ENCODE measurements around the gene FHIT.
"Not testable (repeated sequence)": the region's sequence is repeated elsewhere in the genome, so short reads cannot be mapped to it uniquely, and the experiment has no call there.

Gene FHIT

GRCh38 chr3:60673123-60673522, 578.1 kb downstream of the FHIT start:
- DNase-seq, result no peak

DNA sequence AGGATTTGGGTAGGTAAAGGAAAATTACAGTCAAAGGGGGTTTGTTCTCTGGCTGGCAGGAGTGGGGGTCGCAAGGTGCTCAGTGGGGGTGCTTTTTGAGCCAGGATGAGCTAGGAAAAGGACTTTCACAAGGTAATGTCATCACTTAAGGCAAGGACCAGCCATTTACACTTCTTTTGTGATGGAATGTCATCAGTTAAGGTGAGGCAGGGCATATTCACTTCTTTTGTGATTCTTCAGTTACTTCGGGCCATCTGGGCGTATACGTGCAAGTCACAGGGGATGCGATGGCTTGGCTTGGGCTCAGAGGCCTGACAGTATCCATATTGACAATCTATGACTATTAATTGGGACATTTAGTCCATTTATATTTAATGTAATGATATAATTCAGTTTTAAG, 578.9 kb downstream of the FHIT start:
- not testable (repeated sequence) for DNase-seq

DNA sequence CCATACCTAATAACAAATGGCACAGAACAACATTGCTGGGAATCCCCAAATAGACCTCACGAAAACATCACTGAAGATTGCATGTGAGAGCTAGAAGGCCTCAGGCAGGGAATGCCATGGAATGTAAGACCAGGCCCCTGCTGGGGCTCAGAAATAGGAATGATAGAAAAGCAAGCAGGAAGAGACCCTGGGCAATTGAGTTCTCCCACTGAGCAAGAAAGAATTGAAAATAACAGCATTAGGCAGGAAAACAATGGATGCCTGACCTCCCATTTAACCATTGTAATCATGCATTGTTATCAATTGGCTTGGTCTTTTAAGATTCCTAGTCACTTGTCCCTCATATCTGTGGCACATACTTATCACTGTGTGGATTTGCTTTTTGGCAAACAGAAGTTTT, 581.6 kb downstream of the FHIT start:
- DNase-seq, result no peak

GRCh38 chr3:60660026-60660425, 591.2 kb downstream of the FHIT start:
- no peak for DNase-seq

- no peak for DNase-seq
Observed at GRCh38 chr3:60659098-60659497, 592.2 kb downstream of the FHIT start.

- no peak for DNase-seq
Observed at GRCh38 chr3:60657972-60658371, 593.3 kb downstream of the FHIT start.

- no peak for DNase-seq
Observed at GRCh38 chr3:60652829-60653228, 598.4 kb downstream of the FHIT start.

- no peak for DNase-seq
Observed at GRCh38 chr3:60651799-60652198, 599.5 kb downstream of the FHIT start.

DNA sequence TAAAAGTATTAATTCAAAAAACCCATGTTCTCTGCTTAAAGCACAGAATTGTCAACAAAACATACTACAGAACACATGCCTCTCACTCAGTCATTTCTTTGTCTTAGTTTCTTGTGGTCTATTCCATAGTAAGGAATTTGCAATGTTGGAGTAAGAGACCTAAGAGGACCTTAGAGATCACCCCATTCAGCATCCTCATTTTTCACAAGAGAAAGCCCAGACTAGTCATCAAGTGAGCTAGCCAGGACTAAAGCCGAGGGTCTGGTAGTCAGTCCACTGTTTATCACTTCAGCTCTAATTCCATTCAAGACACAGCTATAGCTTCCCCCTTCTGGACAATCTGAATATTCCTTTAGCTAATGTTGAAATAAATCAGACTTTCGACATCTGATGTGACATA, 601.1 kb downstream of the FHIT start:
- DNase-seq, result no peak

- DNase-seq, result no peak
Observed at GRCh38 chr3:60645801-60646200, 605.5 kb downstream of the FHIT start.

DNA sequence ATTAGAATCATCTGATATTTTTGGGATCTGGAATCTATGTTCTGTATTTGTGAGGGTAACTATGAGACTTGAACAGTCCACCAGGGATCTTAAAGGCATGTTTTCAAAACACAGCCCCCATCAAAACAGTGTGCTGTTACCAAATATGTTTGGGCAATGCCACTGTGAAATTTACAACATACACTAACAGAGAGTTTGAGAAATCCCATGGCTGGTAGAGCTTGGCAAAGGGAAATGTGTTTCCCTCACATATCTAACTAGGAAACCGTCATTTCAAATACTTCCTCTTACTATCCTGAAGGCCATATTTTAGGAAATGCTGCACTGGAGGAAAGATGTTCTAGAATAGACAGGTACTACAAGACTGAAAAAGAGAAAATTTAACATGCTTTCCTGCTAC, 607.4 kb downstream of the FHIT start:
- DNase-seq, result no peak

DNA sequence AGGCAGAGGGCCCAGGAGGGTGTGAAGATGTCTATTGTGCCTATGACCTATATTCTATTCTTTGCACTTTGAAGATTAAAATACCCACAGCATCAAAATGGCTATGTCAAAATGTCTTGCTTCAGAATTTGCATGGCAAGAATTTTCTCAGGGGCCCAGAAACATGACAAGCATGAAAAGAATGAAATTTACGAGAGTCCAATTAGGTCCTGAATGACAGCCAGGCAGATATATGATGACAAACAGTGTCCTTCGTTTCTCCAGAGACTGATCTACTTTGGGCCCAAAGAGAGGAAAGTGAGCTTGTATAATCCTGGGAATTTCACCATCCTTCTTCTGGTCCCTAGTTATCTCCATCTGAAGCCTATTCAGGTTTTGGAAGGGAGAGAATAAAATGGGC, 609.9 kb downstream of the FHIT start:
- no peak for DNase-seq

GRCh38 chr3:60636846-60637245, 614.4 kb downstream of the FHIT start:
- no peak for DNase-seq

DNA sequence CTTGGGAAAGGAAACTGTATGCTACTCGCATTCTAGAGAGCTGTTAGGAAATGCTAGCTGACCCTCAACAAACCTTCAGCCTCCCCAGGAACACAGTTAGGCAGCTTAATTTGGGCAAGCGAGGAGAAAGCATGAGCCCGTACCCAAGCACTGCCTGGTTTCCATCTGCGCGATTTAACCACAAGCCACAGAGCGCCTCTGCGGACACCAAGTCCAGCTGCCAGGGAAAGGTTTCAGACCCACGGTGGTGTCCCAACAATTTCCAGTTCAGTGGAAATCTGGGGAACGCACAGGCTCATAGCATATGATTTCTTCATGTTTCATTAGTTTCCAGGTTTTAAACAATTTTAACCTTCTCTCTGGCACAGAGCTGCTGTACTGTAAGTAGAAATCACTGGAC, 617.6 kb downstream of the FHIT start:
- no peak for DNase-seq

GRCh38 chr3:60631509-60631908, 619.7 kb downstream of the FHIT start:
- DNase-seq, result no peak

DNA sequence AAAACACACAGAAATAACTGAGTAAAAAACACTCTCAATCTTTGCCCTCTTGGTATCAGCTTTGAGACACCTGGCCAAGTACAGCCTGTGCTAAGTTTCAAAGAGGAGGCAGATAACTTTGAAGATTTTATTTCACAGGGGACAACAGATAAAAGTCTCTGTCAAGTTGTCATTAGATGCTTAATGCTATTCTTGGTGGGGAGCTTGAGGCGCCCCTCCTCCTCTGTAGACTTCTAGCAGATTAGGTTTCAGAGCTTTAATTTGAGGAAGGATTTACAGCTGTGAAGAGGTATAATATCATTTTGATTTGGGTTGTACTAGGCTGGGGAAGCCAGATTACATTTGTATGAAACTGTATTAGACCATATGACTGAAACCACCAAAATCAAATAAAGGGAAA, 620.3 kb downstream of the FHIT start:
- no peak for DNase-seq

DNA sequence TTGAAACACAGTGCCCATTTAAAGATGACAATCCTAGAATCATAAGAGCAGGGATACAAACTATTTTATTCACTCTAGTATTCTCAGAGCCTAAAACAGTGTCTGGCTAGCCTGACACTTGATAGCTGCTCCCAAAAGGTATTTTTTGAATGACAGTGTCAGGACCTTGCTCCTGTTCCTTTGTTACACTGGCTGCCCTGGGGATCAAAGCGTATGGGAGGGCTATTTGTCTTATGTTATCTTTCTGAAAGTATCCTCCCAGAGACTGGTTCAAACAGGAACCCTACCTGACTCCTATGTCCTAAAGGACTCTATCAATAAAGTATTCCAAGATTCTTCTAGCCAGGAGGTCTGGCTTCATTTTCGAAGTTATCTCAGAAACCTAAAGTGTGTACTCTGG, 621.4 kb downstream of the FHIT start:
- no peak for DNase-seq

DNA sequence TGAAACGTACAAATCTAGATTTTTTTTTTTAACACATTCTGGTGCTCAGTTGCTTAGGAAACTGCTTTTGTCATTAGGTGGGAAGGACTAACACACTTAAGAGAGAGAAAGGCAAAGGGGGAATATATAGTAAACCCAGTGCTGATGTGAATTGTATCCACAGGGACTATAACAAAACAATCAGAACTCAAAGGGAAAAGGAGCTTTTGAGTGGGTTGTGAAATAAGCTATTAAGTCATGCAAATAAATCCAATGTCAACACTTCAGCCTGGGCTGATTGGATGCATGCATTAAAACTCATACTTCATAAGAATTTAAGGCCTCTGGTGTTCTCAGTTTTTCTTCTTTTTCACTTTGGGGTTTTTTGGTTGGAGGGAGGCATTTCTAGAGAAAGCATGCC, 628.9 kb downstream of the FHIT start:
- no peak for DNase-seq

- DNase-seq, result no peak
Observed at GRCh38 chr3:60617188-60617587, 634.1 kb downstream of the FHIT start.

- no peak for DNase-seq
Observed at GRCh38 chr3:60613769-60614303, 637.4 kb downstream of the FHIT start.

DNA sequence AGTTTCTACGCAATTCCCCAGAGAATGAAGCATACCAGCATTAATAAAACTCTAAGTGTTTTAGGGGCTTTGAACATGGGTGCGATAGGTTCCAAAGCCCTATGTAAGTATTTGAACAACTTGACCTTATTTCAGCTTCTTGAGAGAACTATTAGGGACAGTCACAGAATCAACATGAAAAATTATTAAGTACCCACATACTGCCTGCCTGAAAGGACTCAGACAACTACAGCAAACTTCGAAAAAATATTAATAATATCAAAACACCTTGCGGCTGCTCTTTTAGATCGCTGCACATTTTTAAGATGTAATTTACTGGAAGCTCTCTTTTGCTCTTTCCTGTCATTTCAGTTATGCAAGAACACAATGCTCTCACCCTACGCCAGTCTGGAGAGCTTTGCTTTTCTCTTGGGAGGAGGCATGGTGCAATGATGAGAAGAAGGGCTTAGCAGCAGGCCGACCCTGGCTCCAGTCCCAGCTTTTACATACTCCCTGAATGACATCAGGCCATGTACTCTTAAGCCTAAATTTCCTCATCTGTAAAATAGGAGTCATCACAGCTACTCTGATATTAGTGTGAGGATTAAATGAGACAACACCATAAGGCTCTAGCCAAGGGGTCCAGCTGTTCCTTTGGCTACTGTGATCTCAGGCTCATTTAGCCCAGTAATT, 640.7 kb downstream of the FHIT start:
- DNase-seq, result no peak

DNA sequence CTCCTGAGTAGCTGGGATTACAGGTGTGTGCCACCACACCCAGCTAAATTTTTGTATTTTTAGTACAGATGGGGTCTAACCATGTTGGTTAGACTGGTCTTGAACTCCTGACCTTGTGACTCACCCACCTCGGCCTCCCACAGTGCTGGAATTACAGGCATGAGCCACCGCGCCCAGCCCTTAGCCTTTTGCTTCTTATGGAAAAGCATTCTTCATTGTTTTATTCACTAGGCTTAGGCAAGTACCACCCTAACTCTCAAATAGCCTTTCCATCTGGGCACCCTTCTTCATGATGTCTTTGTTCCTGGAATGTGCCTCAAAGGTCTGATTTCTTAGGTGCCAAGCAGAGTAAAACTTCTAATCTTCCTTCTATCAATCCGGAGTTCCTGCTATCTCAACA, 641.8 kb downstream of the FHIT start:
- no peak for DNase-seq

DNA sequence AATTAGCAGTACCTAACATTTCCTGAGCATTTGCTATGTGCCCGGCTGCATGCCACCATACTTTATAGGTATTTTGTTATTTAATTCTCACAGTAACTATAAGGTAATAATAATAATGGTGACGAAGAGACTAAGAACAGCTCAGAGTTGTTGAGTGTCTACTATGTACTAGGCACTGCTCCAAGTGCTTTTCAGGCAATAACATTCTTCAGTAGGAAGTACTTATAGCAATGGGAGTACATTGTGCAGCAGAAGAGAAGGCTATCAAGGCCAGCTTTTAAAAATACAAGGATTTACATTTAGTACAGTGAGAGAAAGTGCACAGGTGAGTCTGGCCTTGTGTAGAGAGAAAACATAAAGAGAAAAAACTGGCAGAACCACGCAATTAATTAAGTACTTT, 647.4 kb downstream of the FHIT start:
- DNase-seq, result no peak

DNA sequence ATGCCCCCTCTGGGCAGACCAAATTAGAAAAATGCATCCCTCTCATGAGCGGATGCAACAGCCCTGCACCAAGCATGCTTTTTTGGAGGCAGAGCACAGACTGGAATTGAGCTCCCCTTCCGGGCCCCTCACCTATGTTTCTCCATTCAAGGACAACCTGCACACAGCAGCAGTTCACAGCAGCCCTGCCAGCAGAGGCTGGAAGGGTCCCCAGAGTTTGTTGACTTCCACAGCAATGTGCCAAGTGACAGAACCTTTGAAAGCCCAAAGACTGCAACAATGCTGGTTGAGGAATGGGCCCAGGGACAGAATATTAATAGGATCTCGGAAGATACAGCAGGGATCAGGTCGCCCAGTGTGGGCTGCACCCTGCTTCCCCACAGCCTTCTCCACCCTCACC, 650.4 kb downstream of the FHIT start:
- DNase-seq, result no peak

DNA sequence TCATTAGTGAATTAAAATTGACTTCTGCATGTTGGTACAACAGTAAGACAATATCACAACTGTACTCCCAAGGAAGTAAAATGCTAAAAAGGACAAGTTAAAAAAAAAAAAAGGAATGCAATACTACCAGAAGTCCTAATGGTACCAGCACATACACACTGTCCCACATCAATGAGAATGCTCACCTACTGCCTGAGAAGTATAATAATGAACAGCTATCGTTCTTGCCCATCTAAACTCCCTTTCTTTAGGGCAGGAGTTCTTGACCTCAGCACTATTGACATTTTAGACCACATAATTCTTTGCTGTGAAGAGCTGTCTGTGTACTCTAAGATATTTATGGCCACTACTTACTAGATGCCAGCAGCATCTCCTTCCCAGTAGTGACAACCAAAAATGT, 651.7 kb downstream of the FHIT start:
- no peak for DNase-seq
